Upper lobe of right lung (tissue), 1 donor: ENCODE results near the gene CCDC86. TPM values are rescaled to one million over a fixed set of nuclear protein-coding genes. Genes with fewer than 3 reads are reported as not detected.
A peak's percentile ranks its signal among the peaks of the same experiment; 100 is the strongest.

Source experiments
- ATAC-seq: fragments of 200-7000 bp; cut with Tn5 transposase; one replicate; pipeline ENCODE4 v1.9.1; 2020; ENCODE audit warnings: mild to moderate bottlenecking, moderate library complexity
- DNase-seq: peaks from one replicate; pipeline ENCODE4 v3.0.0-alpha.2; 2020
- H3K27ac ChIP-seq: fragments of 200-600 bp; one replicate; pipeline ENCODE4 v1.8.0; 2022
- H3K27me3 ChIP-seq: fragments of 200-600 bp; one replicate; pipeline ENCODE4 v1.8.0; 2022; ENCODE audit warnings: mild to moderate bottlenecking
- H3K36me3 ChIP-seq: fragments of 200-600 bp; one replicate; pipeline ENCODE4 v1.8.0; 2022
- H3K4me1 ChIP-seq: fragments of 200-600 bp; one replicate; pipeline ENCODE4 v1.8.0; 2022
- H3K4me3 ChIP-seq: fragments of 200-600 bp; one replicate; pipeline ENCODE4 v1.8.0; 2022; ENCODE audit warnings: mild to moderate bottlenecking
- H3K9me3 ChIP-seq: fragments of 200-600 bp; one replicate; pipeline ENCODE4 v1.8.0; 2022
- intact Hi-C: fragments of 100-400 bp; cut with DNase I; formaldehyde crosslinking; loops from one replicate; pipeline ENCODE4 v1.11.0; 2022
- total RNA-seq: library from RNA; stranded (reverse); fragmentation: NEBNext Ultra II Directional; extraction: Animal tissue kit (Norgen Biotek cat#: 25700); gene quantifications from one replicate; pipeline ENCODE4 v1.2.1, GENCODE V29; 2021
- TF ChIP-seq, protein P1 (sequence below): fragments of 200-600 bp; IDR thresholded peaks from one replicate; pipeline ENCODE4 v1.8.0; 2022; ENCODE audit warnings: antibody characterized with exemption
- donor health status: DM: no; HTN: yes; CAD: no; lungs with severe emphysema.

CCDC86 gene
- total RNA-seq, 1 donor from 2014 or later, result 16.6 TPM

DNA sequence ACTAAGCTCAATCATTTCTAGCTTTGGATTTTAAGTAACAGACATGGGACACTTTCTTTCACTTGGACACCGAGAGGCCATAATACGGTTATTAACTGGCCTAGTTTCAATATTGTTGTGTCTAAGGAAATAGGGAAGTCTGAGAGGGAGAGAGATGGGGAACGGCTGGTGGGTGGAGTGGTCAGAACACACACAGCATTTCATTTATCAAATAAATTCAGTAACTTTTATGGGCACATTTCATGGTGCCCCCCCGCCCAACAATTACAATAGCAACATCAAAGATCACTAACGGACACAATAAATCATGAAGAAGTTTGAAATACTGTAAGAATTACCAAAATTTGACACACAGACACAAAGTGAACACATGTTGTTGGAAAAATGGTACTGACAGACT lies 53.8 kb downstream of the CCDC86 start:
- peaks cover 82% of the 10 kb centered on the region for H3K36me3 ChIP-seq
- intact Hi-C loops, result loop anchor here (5.0 kb wide), 1 partner anchor 63 kb away; no protein-coding TSS in a partner anchor
- peak; percentile 41 for ATAC-seq

GRCh38 chr11:60897496-60897895 lies 55.6 kb downstream of the CCDC86 start:
- no peak for ATAC-seq
- Histone ChIP-seq H3K27ac (no peak overlapping the region), H3K9me3 (no peaks in the 10 kb centered on the region), H3K36me3 (peaks cover 98% of the 10 kb centered on the region), H3K4me3 (no peak overlapping the region), H3K4me1 (no peaks in the 10 kb centered on the region), H3K27me3 (no peaks in the 10 kb centered on the region)
- TF ChIP-seq, protein P1, sequence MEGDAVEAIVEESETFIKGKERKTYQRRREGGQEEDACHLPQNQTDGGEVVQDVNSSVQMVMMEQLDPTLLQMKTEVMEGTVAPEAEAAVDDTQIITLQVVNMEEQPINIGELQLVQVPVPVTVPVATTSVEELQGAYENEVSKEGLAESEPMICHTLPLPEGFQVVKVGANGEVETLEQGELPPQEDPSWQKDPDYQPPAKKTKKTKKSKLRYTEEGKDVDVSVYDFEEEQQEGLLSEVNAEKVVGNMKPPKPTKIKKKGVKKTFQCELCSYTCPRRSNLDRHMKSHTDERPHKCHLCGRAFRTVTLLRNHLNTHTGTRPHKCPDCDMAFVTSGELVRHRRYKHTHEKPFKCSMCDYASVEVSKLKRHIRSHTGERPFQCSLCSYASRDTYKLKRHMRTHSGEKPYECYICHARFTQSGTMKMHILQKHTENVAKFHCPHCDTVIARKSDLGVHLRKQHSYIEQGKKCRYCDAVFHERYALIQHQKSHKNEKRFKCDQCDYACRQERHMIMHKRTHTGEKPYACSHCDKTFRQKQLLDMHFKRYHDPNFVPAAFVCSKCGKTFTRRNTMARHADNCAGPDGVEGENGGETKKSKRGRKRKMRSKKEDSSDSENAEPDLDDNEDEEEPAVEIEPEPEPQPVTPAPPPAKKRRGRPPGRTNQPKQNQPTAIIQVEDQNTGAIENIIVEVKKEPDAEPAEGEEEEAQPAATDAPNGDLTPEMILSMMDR, result no peak
- DNase-seq, result no peak
- intact Hi-C loops, result loop anchor here (5.0 kb wide), 1 partner anchor 65 kb away; no protein-coding TSS in a partner anchor

More for the DNA sequence above, 53.8 kb downstream of the CCDC86 start:
- Histone ChIP-seq H3K4me3 (no peak overlapping the region), H3K9me3 (no peaks in the 10 kb centered on the region), H3K27me3 (no peaks in the 10 kb centered on the region), H3K4me1 (peaks cover under 1% of the 10 kb centered on the region), H3K27ac (no peak overlapping the region)
- DNase-seq, result no peak
- TF ChIP-seq, protein P1, result no peak

DNA sequence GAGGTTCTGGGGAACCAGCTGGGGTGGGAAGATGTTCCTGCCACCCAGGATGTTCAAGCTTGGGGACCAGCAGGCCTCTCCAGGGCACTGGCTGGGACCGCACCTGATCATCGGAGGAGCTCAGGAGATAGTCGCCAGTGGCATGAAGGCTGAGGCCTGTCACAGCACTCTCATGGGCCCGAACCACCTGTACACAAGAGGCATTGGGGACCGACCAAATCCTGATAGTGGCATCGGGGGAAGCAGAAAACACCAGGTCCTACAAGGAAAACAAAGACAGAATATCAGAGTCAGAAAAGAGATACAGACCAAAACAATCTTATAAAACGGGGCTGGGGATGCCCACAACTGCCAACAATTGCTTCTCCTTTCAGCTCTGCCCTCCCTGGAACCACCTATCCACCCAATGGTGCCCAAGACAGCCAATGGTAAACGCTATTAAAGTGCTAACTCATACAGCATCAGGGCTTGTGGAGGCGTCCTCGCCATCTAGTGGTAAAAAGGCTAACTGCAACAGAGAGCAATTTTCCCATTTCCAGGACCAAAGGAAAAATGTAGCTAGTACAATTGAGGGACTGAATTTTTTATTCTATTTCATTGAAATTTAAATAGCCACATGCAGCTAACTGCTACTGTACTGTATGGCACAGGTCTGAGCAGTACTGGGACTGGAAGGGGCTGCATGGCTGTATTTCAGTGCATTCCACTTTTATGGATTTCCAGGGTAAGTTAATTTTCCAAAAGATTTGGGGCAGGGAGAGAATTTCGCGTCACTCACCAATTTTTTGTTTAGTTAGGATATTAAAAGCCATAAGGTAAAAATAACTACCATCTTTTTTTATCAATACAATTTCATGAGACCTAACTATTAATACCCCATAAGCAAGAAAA lies 57.4 kb downstream of the CCDC86 start:
- intact Hi-C loops, result loop anchor here (5.0 kb wide), 1 partner anchor 67 kb away; no protein-coding TSS in a partner anchor
- Histone ChIP-seq H3K9me3 (no peaks in the 10 kb centered on the region), H3K4me1 (peaks cover 6% of the 10 kb centered on the region), H3K27ac (no peak overlapping the region), H3K4me3 (no peak overlapping the region), H3K27me3 (no peaks in the 10 kb centered on the region), H3K36me3 (peaks cover 92% of the 10 kb centered on the region)
- TF ChIP-seq, protein P1, result peak; percentile 93
- peak; percentile 88 for ATAC-seq
- no peak for DNase-seq

GRCh38 chr11:60899977-60900376 lies 58.1 kb downstream of the CCDC86 start:
- Histone ChIP-seq H3K4me3 (no peak overlapping the region), H3K27ac (no peak overlapping the region), H3K36me3 (peaks cover 85% of the 10 kb centered on the region), H3K4me1 (peaks cover 13% of the 10 kb centered on the region), H3K27me3 (no peaks in the 10 kb centered on the region), H3K9me3 (no peaks in the 10 kb centered on the region)
- DNase-seq (no peak), ATAC-seq (no peak)
- intact Hi-C loops, result loop anchor here (5.0 kb wide), 1 partner anchor 68 kb away; no protein-coding TSS in a partner anchor
- TF ChIP-seq, protein P1, result no peak

Other genes starting within 250 kb of the CCDC86 start
- not detected for gene MS4A8, start 142.5 kb upstream of the CCDC86 start, total RNA-seq
- gene MS4A18, start 117.4 kb upstream of the CCDC86 start, total RNA-seq, result not detected
- gene MS4A15, start 85.2 kb upstream of the CCDC86 start, total RNA-seq, result 147 TPM
- not detected for gene MS4A10, start 56.8 kb upstream of the CCDC86 start, total RNA-seq
- gene PTGDR2, start 13.8 kb downstream of the CCDC86 start, total RNA-seq, result 1.8 TPM
- gene ZP1, start 25.4 kb downstream of the CCDC86 start, total RNA-seq, result not detected
- 59.8 TPM for gene PRPF19, start 64.5 kb downstream of the CCDC86 start, total RNA-seq
- 156 TPM for gene TMEM109, start 72.0 kb downstream of the CCDC86 start, total RNA-seq
- 18.4 TPM for gene TMEM132A, start 82.3 kb downstream of the CCDC86 start, total RNA-seq
- gene SLC15A3, start 110.1 kb downstream of the CCDC86 start, total RNA-seq, result 139 TPM
- gene CD6, start 129.6 kb downstream of the CCDC86 start, total RNA-seq, result 3.9 TPM